GM12878 (cell line): ENCODE measurements around the gene BCL2. TPM values are rescaled to one million over a fixed set of nuclear protein-coding genes. Genes with fewer than 3 reads are reported as not detected.

Source experiments
- ATF7 ChIP-seq: fragments of 450-650 bp; IDR thresholded peaks from 2 replicates; pipeline ENCODE4 v1.6.1; 2016; ENCODE audit warnings: low read depth, mild to moderate bottlenecking
- CBX5 ChIP-seq: sonication (generic); IDR thresholded peaks from 2 replicates; pipeline ENCODE4 v1.6.1; 2016; ENCODE audit warnings: low read depth, moderate library complexity, mild to moderate bottlenecking, inconsistent platforms
- CREB1 ChIP-seq: IDR thresholded peaks from 2 replicates; pipeline ENCODE4 v1.6.1; 2012; ENCODE audit warnings: low read depth, mild to moderate bottlenecking, inconsistent platforms
- EZH2 ChIP-seq: IDR thresholded peaks from 2 replicates; pipeline ENCODE4 v1.6.1; 2012; ENCODE audit warnings: low read depth, mild to moderate bottlenecking, control low read depth, inconsistent platforms, low read length, borderline replicate concordance; ENCODE audit not compliant: control insufficient read depth
- FOS ChIP-seq: IDR thresholded peaks from 3 replicates; pipeline ENCODE4 v1.6.1; 2011; ENCODE audit warnings: borderline replicate concordance; ENCODE audit not compliant: insufficient read length; ENCODE audit errors: extremely low read depth
- FOXM1 ChIP-seq: IDR thresholded peaks from 2 replicates; pipeline ENCODE4 v1.6.1; 2012; ENCODE audit warnings: low read depth, mild to moderate bottlenecking, inconsistent platforms, low read length, moderate library complexity
- HDAC6 ChIP-seq: fragments of 200-600 bp; sonication (generic); IDR thresholded peaks from one replicate; pipeline ENCODE4 v1.8.0; 2017; ENCODE audit warnings: antibody characterized with exemption; ENCODE audit not compliant: unreplicated experiment
- IRF4 ChIP-seq: IDR thresholded peaks from 2 replicates; pipeline ENCODE4 v1.6.1; 2011; ENCODE audit warnings: low read depth, low read length
- NFYB ChIP-seq: IDR thresholded peaks from 2 replicates; pipeline ENCODE4 v1.6.1; 2011; ENCODE audit warnings: low read depth, mild to moderate bottlenecking, low read length, improper control_type of control experiment, moderate library complexity; ENCODE audit not compliant: insufficient read depth
- POLR2AphosphoS5 ChIP-seq: IDR thresholded peaks from 2 replicates; pipeline ENCODE4 v1.6.1; 2011; ENCODE audit warnings: mild to moderate bottlenecking, low read length, inconsistent platforms
- RAD21 ChIP-seq: IDR thresholded peaks from 2 replicates; pipeline ENCODE4 v1.6.1; 2011; ENCODE audit warnings: mild to moderate bottlenecking, low read depth, low read length, moderate library complexity; ENCODE audit not compliant: insufficient read depth
- RCOR1 ChIP-seq: conservative IDR thresholded peaks from 2 replicates; pipeline ENCODE4 v1.6.1; 2012; ENCODE audit warnings: low read depth, low read length, improper control_type of control experiment
- SMC3 ChIP-seq: IDR thresholded peaks from 2 replicates; pipeline ENCODE4 v1.6.1; 2011; ENCODE audit warnings: low read length, improper control_type of control experiment, borderline replicate concordance
- ZSCAN29 ChIP-seq: fragments of 450-650 bp; IDR thresholded peaks from 2 replicates; pipeline ENCODE4 v1.6.1; 2017; ENCODE audit warnings: mild to moderate bottlenecking, moderate library complexity
- polyA plus RNA-seq, 11 experiments: library from polyadenylated mRNA; depleted of rRNA in 4 of 11; unstranded in 6 of 11; stranded (reverse) in 5 of 11; fragments of >200 nt; fragmentation: Nextera tagmentation in 4 of 11; fragmentation: Illumina TruSeq in 1 of 11; extraction: Ambion mirVana in 4 of 11; extraction: Trizol in 1 of 11; gene quantifications; 1 replicate in 1 of 11; 2 replicates in 10 of 11; pipeline versions ENCODE4 v1.2.1 to v1.2.3, GENCODE V29; 2011 to 2016; ENCODE audit warnings: inconsistent platforms in 2 of 11, missing spikeins in 2 of 11, low read depth in 1 of 11
- total RNA-seq, 4 experiments: library from RNA; depleted of rRNA in 3 of 4; stranded (reverse); fragments of >200 nt in 3 of 4; fragmentation: Illumina TruSeq in 1 of 4; extraction: Trizol in 1 of 4; gene quantifications; 2 replicates each; pipeline versions ENCODE4 v1.2.1 to v1.2.3, GENCODE V29; 2013 to 2021
- TF ChIP-seq, protein P1 (sequence below): IDR thresholded peaks from 2 replicates; pipeline ENCODE4 v1.6.1; 2011; ENCODE audit warnings: low read depth, low read length, improper control_type of control experiment, borderline replicate concordance
- TF ChIP-seq, protein P2 (sequence below): fragments of 450-650 bp; IDR thresholded peaks from 2 replicates; pipeline ENCODE4 v1.6.1; 2016; ENCODE audit warnings: mild to moderate bottlenecking
- TF ChIP-seq, protein P3 (sequence below): IDR thresholded peaks from 2 replicates; pipeline ENCODE4 v1.6.1; 2012; ENCODE audit warnings: low read depth, low read length, improper control_type of control experiment
- TF ChIP-seq, protein P4 (sequence below): IDR thresholded peaks from 2 replicates; pipeline ENCODE4 v1.6.1; 2012; ENCODE audit warnings: low read depth, low read length, improper control_type of control experiment
- TF ChIP-seq, protein P5 (sequence below): fragments of 450-650 bp; IDR thresholded peaks from 2 replicates; pipeline ENCODE4 v1.6.1; 2016; ENCODE audit warnings: mild to moderate bottlenecking, moderate library complexity, borderline replicate concordance
- TF ChIP-seq, protein P6 (sequence below): fragments of 450-650 bp; IDR thresholded peaks from 2 replicates; pipeline ENCODE4 v1.6.1; 2017; ENCODE audit warnings: antibody characterized with exemption, mild to moderate bottlenecking, moderate library complexity

Gene BCL2
- total and polyA plus RNA-seq, 10 of the 15 experiments (the other 5 are each of a cell fraction or from before 2014, with no cell fraction given): 4.1 to 47.8 (median 19.3) TPM

DNA sequence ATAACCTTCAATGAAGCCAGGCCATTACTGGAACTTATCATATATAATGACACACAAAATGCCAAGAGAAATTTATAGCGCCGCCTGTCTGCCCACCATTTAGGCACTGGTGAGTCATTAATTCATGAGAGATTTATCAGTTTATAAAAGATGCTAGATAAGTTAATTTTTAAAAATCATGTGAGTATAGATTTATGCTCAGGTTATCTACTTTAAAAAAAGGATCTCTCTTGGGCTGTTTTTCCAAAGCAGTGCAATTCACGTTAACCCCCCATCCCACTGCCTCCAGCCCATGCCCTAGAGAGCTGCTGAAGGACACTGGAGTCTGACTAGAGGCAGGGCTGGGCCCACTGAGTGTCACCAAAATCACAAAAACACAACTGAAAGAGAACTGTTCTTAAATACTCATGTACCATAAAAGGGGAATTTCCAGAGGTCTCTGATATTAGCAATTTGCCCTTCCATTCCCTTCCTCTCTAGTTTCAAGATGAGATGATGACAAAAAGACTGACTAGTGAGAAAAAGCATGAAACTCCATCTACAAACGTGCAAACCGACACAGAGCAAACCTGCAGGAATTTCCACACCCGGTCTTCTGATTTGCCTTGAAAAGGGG, 160.8 kb downstream of the BCL2 start (continued):
- TF ChIP-seq HDAC6: no peak
- TF ChIP-seq, protein P1, sequence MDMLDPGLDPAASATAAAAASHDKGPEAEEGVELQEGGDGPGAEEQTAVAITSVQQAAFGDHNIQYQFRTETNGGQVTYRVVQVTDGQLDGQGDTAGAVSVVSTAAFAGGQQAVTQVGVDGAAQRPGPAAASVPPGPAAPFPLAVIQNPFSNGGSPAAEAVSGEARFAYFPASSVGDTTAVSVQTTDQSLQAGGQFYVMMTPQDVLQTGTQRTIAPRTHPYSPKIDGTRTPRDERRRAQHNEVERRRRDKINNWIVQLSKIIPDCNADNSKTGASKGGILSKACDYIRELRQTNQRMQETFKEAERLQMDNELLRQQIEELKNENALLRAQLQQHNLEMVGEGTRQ: no peak
- no peak for TF ChIP-seq FOS
- TF ChIP-seq POLR2AphosphoS5: peak; percentile 82
- TF ChIP-seq CBX5: no peak
- no peak for TF ChIP-seq EZH2
- no peak for TF ChIP-seq CREB1
- no peak for TF ChIP-seq RCOR1
- peak; percentile 83 for TF ChIP-seq IRF4
- TF ChIP-seq, protein P2, sequence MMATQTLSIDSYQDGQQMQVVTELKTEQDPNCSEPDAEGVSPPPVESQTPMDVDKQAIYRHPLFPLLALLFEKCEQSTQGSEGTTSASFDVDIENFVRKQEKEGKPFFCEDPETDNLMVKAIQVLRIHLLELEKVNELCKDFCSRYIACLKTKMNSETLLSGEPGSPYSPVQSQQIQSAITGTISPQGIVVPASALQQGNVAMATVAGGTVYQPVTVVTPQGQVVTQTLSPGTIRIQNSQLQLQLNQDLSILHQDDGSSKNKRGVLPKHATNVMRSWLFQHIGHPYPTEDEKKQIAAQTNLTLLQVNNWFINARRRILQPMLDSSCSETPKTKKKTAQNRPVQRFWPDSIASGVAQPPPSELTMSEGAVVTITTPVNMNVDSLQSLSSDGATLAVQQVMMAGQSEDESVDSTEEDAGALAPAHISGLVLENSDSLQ: no peak; the same call in 1 of the 2 replicates
- peak; percentile 72 for TF ChIP-seq ATF7
- peak; percentile 26; the same call in 1 of the 2 replicates for TF ChIP-seq RAD21
- TF ChIP-seq ZSCAN29: no peak
- TF ChIP-seq, protein P3, sequence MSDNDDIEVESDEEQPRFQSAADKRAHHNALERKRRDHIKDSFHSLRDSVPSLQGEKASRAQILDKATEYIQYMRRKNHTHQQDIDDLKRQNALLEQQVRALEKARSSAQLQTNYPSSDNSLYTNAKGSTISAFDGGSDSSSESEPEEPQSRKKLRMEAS: peak; percentile 14; the same call in 1 of the 2 replicates
- TF ChIP-seq NFYB: no peak
- TF ChIP-seq, protein P4, sequence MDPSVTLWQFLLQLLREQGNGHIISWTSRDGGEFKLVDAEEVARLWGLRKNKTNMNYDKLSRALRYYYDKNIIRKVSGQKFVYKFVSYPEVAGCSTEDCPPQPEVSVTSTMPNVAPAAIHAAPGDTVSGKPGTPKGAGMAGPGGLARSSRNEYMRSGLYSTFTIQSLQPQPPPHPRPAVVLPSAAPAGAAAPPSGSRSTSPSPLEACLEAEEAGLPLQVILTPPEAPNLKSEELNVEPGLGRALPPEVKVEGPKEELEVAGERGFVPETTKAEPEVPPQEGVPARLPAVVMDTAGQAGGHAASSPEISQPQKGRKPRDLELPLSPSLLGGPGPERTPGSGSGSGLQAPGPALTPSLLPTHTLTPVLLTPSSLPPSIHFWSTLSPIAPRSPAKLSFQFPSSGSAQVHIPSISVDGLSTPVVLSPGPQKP: no peak
- no peak for TF ChIP-seq FOXM1
- TF ChIP-seq, protein P5, sequence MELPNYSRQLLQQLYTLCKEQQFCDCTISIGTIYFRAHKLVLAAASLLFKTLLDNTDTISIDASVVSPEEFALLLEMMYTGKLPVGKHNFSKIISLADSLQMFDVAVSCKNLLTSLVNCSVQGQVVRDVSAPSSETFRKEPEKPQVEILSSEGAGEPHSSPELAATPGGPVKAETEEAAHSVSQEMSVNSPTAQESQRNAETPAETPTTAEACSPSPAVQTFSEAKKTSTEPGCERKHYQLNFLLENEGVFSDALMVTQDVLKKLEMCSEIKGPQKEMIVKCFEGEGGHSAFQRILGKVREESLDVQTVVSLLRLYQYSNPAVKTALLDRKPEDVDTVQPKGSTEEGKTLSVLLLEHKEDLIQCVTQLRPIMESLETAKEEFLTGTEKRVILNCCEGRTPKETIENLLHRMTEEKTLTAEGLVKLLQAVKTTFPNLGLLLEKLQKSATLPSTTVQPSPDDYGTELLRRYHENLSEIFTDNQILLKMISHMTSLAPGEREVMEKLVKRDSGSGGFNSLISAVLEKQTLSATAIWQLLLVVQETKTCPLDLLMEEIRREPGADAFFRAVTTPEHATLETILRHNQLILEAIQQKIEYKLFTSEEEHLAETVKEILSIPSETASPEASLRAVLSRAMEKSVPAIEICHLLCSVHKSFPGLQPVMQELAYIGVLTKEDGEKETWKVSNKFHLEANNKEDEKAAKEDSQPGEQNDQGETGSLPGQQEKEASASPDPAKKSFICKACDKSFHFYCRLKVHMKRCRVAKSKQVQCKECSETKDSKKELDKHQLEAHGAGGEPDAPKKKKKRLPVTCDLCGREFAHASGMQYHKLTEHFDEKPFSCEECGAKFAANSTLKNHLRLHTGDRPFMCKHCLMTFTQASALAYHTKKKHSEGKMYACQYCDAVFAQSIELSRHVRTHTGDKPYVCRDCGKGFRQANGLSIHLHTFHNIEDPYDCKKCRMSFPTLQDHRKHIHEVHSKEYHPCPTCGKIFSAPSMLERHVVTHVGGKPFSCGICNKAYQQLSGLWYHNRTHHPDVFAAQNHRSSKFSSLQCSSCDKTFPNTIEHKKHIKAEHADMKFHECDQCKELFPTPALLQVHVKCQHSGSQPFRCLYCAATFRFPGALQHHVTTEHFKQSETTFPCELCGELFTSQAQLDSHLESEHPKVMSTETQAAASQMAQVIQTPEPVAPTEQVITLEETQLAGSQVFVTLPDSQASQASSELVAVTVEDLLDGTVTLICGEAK: no peak
- TF ChIP-seq, protein P6, sequence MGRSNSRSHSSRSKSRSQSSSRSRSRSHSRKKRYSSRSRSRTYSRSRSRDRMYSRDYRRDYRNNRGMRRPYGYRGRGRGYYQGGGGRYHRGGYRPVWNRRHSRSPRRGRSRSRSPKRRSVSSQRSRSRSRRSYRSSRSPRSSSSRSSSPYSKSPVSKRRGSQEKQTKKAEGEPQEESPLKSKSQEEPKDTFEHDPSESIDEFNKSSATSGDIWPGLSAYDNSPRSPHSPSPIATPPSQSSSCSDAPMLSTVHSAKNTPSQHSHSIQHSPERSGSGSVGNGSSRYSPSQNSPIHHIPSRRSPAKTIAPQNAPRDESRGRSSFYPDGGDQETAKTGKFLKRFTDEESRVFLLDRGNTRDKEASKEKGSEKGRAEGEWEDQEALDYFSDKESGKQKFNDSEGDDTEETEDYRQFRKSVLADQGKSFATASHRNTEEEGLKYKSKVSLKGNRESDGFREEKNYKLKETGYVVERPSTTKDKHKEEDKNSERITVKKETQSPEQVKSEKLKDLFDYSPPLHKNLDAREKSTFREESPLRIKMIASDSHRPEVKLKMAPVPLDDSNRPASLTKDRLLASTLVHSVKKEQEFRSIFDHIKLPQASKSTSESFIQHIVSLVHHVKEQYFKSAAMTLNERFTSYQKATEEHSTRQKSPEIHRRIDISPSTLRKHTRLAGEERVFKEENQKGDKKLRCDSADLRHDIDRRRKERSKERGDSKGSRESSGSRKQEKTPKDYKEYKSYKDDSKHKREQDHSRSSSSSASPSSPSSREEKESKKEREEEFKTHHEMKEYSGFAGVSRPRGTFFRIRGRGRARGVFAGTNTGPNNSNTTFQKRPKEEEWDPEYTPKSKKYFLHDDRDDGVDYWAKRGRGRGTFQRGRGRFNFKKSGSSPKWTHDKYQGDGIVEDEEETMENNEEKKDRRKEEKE: no peak
- peak; percentile 25; the same call in 1 of the 2 replicates for TF ChIP-seq SMC3
